Erythroblast (primary cell): ENCODE data around the gene STX10.

ENCODE experiments used
- GATA1 ChIP-seq: IDR thresholded peaks from 2 replicates; pipeline ENCODE4 v1.6.1; 2011; ENCODE audit warnings: low read depth, mild to moderate bottlenecking, control low read depth, low read length, moderate library complexity
- POLR2A ChIP-seq: IDR thresholded peaks from 2 replicates; pipeline ENCODE4 v1.6.1; 2011; ENCODE audit warnings: mild to moderate bottlenecking, low read length

DNA sequence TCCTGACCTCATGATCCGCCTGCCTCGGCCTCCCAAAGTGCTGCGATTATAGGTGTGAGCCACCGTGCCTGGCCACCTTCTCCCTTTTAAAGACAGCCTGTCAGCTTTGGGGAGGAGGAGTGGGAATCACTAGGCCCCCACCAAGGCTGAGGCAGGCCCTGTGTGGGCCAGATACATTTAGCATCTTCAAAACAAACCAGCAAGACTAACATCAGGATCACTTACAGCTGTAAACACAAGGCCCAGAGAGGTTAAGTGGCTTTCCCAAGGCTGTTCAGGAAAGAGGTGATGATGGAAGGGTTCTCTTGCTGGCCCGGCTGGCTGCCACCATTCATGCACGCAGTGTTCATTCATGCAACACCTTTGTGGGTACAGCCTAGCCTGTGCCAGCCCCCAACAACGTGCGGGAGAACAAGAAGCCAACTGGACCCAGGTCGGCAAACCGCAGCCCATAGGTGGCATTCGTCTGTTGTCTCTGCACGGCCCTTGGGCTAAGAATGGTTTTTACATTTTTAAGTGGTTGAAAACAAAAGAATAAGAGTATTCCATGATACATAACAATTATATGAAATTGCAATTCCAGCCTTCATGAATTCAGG is 23.1 kb upstream of the STX10 start:
- no peak for TF ChIP-seq POLR2A
- TF ChIP-seq GATA1: no peak
